Measurements from ENCODE around the gene GRM1.

DNA sequence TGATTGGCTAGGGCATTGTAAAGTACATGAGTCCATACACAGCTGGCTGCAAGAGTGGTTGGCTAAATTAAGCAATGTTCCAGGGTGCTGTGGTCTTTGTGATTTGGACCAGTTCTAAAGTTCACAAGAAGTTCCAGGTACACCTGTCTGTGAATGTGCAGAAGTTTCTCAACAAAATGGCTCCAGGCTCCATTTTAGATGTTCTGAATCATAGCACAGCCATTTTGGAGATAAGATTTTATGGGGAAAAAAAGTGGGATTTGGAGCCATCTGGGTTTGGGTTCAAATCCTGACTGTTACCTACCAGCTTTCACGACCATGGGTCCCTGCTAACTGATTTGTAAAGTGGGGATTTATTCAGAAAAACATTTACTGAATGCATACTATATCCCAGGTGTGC is 82.1 kb downstream of the GRM1 start:
- TF ChIP-seq POLR2A (IDR thresholded peaks at IDR 0.05) (no peak), POLR2AphosphoS5 (IDR thresholded peaks at IDR 0.05) (no peak)
- TF ChIP-seq, protein P1, sequence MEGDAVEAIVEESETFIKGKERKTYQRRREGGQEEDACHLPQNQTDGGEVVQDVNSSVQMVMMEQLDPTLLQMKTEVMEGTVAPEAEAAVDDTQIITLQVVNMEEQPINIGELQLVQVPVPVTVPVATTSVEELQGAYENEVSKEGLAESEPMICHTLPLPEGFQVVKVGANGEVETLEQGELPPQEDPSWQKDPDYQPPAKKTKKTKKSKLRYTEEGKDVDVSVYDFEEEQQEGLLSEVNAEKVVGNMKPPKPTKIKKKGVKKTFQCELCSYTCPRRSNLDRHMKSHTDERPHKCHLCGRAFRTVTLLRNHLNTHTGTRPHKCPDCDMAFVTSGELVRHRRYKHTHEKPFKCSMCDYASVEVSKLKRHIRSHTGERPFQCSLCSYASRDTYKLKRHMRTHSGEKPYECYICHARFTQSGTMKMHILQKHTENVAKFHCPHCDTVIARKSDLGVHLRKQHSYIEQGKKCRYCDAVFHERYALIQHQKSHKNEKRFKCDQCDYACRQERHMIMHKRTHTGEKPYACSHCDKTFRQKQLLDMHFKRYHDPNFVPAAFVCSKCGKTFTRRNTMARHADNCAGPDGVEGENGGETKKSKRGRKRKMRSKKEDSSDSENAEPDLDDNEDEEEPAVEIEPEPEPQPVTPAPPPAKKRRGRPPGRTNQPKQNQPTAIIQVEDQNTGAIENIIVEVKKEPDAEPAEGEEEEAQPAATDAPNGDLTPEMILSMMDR (IDR thresholded peaks at IDR 0.05): no peak

All from stomach (tissue), 4 donors.